GM12891 (cell line): ENCODE data around the gene DOCK11.

Experiments used
- POLR2A ChIP-seq: IDR thresholded peaks from 2 replicates; pipeline ENCODE4 v1.6.1; 2011; ENCODE audit warnings: low read depth, low read length, control low read depth
- POLR2AphosphoS5 ChIP-seq: IDR thresholded peaks from 2 replicates; pipeline ENCODE4 v1.6.1; 2011; ENCODE audit warnings: low read depth, low read length, control low read depth

DNA sequence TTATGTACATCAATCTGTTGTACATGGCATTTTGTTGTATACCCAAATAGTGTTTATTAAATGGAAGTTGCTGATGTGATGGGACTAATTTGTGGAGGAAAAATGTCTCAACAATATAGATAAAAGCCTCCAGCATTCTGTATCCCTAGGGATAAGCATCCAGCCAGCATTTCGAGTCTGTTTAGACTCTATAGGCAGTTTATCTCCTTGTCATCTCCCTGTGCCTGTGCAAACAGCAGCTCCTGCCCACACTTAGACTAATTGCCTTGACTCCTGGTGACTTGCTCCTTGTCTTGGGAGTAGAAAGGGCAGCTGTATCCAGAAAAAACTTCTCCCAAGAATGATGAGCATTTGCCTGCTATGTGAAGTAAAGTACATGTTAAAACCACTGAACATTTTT is 83.8 kb downstream of the DOCK11 start:
- no peak for TF ChIP-seq POLR2A
- no peak for TF ChIP-seq POLR2AphosphoS5
